Adipose tissue (tissue), 3 donors: ENCODE measurements around the gene DDI2. TPM values are rescaled to one million over a fixed set of nuclear protein-coding genes. Genes with fewer than 3 reads are reported as not detected.
"Not testable (repeated sequence)": the region's sequence is repeated elsewhere in the genome, so short reads cannot be mapped to it uniquely, and the experiment has no call there.

Experiments
- H3K27ac ChIP-seq: one replicate; pipeline ENCODE4 v1.5.1; 2013; ENCODE audit warnings: low read depth, low read length
- WGBS, 3 donors: extraction: QIAGEN DNeasy Blood & Tissue Kit; methylation state at CpG; one replicate each; pipeline ENCODE4 v1.1.7; 2013; 5-methylcytosine and 5-hydroxymethylcytosine counted together
- polyA plus RNA-seq, 3 donors: library from polyadenylated mRNA; stranded (reverse); fragments of 200-250 nt; gene quantifications; one replicate each; pipeline ENCODE4 v1.2.3, GENCODE V29; 2013
- donor health status: healthy with polysubstance abuse.
- donor health status: Bipolar disorder and iron deficiency.
- donor health status: healthy.

Gene DDI2
- polyA plus RNA-seq, 3 donors: 4.2 to 10.4 (median 8.5) TPM

DNA sequence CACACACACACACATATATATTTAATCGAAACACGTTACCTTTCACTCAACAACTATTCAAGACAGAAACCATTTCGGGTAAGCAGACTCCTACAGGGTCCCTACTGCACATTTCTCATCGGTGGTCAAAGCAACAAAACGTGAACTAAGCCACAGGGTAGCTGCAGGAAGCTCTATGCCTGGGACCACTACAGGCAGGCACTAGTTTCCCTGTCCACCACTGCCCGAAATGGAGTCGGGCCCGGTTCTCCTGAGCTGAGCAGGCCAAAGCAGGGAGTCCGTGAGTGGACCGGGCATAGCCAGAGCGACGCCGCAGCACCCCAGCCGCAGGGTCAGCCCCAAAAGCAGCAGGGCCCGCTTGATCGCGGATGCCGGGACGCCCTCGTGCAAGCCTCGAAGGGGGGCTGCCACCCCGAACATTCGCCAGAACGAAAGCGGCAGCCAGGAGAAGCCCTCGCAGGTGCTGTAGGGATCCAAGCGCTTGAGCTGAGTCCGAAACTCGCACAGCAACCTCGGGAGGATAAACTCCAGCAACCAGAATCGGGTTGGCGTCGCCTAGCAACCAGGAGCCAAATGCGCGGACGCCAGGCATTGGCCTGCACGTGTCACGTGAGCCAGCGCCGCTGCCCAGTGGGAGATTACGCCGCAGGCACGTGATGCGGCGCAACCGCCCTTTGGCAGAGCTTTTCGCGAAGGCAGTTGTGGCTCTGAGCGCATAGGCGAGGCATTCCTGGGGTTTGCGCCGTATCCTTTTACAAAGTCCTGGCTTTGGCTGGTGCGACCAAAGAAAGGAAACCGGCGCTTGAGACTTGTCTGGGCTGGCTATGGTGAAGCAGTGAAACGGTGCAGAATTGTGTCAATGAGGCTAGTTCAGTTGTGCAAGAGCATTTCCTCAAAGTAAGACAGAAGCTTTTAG, 13.9 kb upstream of the DDI2 start:
- whole genome bisulfite sequencing, 3 donors: 1 to 2% (median 1%) methylated on average over 49 to 56 of the region's 56 CpGs

DNA sequence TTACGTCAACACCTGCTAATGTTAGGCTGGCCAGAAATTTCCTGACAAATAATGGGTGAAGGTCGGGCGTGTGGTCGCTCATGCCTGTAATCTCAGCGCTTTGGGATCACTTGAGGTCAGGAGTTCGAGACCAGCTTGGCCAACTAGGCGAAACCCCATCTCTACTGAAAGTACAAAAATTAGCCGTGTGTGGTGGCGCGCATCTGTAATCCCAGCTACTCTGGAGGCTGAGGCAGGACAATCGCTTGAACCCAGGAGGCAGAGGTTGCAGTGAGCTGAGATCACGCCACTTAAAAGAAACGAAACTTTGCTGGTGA, 13.3 kb upstream of the DDI2 start:
- WGBS, 3 donors: 58 to 64% (median 59%) methylated on average over 13 of the region's 13 CpGs
- H3K27ac ChIP-seq: not testable (repeated sequence)

More for the DNA sequence above, 13.9 kb upstream of the DDI2 start:
- H3K27ac ChIP-seq: no peak overlapping the region

DNA sequence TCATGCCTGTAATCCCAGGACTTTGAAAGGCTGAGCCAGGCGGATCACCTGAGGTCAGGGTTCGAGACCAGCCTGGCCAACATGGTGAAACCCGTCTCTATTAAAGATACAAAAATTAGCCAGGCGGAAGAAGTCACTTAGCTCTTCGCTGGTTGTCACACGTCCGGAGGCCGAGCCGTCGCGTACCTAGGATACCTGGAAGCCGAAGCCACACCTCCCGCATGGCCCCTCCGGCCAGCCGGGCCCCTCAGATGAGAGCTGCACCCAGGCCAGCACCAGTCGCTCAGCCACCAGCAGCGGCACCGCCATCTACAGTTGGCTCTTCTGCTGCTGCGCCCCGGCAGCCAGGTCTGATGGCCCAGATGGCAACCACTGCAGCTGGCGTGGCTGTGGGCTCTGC, 12.9 kb upstream of the DDI2 start:
- 95 to 99% (median 95%) methylated on average over 21 of the region's 21 CpGs for WGBS, 3 donors
- not testable (repeated sequence) for H3K27ac ChIP-seq

DNA sequence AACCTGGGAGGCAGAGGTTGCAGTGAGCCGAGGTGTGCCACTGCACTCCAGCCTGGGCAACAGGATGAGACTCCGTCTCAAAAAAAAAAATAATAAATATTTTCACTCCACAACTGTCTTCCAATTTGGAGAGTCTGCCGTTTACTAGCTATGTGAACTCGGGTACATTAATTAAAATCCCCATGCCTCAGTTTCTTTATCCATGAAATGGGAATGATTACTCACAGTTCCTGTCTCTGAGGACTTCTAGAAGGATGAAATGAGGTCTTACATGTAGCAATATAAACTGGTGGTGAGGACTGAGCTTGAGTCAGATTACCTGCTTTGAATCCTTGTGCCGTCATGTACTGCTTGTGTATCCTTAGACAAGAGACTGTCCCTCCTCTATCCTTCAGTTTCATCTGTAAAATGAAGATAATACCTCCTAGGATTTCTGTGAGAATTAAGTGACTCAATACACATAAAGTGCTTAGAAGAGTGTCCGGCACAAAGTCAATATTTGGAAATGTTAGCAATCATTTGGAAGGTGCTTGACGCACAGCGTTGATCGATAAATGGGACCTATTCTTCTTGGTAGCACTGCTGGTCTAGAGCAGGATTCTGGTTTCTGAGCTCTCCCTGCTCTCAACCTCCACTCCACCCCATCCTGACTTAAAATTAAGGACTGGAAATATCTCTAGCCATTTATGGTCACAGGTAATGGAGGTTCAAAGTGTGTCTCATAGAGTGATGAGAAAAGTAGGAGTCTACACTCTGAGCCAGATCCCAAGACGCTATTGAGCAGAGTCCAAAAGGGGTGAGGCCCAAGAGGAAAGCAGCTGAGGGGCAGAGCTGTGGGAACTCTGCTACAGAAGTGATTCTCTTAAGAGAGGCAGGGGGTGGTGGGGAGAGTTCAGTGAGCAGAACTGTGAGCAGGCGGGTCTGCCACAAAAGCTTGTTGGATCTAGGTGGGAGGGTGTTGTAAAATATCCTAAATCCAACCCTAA, 11.6 kb upstream of the DDI2 start:
- H3K27ac ChIP-seq: no peak overlapping the region
- 69 to 90% (median 89%) methylated on average over 11 of the region's 11 CpGs for WGBS, 3 donors

DNA sequence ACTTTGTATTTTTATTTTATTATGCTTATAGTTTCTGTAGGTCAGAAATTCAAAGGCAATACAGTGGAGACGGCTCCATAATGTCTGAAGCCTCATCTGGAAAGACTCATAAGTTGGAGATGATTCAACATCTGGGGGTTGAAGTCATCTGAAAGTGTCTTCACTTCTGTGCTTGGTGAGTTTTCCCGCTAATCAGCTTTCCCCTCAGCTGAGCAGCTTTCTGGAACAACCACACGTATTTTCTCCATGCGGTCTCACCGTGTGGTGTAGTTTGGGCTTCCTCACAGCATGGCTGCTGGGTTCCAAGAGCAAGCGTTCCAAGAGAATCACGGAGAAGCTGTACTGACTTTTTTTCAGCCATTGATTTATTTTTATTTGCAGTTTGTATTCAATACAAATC, 7.6 kb upstream of the DDI2 start:
- WGBS, 3 donors: 81 to 89% (median 82%) methylated on average over 7 of the region's 7 CpGs

DNA sequence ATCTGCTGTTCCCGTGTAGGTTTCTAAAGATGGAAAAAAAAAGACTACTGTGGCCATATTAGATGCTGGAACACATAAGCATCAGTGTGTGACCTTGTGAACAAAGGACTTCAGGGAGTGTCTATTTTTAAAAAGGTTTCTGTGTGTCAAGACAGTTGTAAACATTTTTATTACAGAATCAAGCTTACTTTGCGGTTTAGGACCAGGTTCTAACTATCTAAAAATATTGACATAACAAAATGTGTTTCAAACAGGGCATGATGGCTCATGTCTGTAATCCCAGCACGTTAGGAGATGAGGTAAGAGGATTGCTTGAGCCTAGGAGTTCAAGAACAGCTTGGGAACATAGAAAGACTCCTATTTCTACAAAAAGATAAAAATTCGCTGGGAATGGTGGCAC, 7.1 kb upstream of the DDI2 start:
- WGBS, 3 donors: 69 to 79% (median 75%) methylated on average over 4 of the region's 4 CpGs
- no peak overlapping the region for H3K27ac ChIP-seq

More for the DNA sequence above, 7.6 kb upstream of the DDI2 start:
- no peak overlapping the region for H3K27ac ChIP-seq

DNA sequence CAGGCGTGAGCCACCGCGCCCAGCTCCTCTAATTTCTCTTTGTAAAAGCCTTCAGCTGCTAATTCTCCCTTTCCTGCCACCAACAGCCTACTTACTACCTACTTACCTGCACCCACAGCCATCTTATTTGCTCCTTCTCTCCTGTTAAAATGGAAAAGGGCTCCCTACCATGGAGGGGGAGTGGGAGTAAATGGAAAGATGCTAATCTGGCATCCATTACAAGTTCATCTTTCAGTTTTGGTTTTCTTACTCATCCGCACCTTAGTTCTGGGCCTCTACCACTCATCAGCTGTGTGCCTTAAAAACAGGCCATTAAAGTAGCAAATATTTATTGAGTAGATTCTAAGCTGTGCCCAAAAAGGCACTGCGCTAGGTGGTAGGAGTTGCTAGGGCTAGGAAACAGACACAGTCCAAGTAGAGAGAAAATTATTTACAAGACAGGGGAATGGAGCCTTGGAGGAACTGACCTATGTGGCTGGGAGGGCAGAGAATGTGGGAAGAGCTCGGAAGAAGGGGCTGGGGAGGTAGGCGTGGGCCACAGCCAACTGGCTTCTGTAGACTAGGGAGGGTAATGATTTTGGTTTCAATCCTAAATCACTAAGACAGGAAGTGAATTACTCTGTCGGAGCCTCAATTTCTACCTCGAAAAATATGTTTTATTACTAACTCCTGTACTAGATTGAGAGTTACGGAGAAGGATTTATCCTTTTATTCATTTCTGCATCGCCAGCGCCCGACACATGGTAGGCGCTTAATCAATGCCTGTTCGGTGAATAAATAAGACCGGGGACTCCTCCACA, 685 bp upstream of the DDI2 start:
- 28 to 31% (median 28%) methylated on average over 16 of the region's 16 CpGs for WGBS, 3 donors
- no peak overlapping the region for H3K27ac ChIP-seq

DNA sequence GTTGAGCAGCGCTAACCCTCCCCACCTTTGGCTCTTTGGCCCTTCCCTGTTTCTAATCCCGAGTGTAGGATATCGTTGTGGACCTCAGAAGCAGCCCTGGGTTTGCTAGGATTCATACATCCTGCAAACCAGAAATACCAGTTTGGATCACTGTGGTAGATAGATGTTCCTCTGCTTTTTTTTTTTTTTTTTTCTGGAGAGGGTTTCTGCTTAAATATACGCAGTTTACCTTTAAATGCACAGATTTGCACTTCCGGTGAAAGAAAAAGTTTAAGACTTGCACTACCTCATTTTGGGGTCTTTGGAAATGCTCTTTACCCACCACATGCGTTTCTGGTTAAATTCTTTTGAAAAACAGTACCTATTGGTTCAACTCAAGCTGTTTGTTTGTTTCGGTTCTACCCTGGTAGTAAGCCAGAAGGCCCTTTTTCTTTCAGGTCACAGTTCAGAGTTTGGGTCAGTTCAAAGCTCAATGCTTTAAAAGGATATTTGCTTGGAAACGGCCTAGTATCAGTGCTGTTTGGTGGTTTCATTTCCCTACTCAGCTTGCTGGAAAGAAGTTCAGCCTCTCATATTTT, 908 bp downstream of the DDI2 start:
- peak overlapping the region; percentile 89 for H3K27ac ChIP-seq
- 0 to 1% (median 0%) methylated on average over 8 of the region's 8 CpGs for WGBS, 3 donors

DNA sequence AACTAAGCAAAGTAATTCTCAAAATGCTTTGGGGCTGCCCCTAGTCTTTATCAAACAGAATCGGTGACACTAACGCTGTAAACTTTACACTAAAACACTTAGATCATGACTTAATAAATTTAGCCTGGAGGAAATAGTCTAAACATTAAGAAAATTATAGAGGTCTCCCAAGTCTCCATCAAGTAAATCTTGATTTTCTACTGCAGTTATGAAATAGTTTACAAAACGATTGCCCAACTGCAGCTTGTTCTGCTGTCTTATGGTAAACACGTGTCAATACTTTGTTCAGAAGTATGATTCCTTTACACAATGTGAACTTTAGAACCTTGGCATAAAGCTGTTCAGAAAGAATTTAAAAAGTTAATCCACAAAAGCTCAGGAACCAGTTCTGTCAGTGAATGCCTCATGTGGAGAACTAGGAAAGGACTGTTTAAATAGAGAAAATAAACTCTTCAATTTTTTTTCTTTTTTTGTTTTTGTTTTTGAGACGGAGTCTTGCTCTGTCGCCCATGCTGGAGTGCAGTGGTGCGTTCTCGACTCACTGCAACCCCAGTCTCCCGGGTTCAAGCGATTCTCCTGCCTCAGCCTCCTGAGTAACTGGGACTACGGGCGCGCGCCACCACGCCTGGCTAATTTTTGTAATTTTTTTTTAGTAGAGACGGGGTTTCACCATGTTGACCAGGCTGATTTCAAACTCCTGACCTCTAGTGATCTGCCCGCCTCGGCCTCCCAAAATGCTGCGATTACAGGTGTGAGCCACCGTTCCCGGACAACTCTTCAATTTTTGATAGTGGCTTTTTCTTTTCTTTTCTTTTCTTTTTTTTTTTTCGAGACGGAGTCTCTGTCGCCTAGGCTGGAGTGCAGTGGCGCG, 1.6 kb downstream of the DDI2 start:
- WGBS, 3 donors: 62 to 81% (median 75%) methylated on average over 24 to 26 of the region's 26 CpGs
- no peak overlapping the region for H3K27ac ChIP-seq

DNA sequence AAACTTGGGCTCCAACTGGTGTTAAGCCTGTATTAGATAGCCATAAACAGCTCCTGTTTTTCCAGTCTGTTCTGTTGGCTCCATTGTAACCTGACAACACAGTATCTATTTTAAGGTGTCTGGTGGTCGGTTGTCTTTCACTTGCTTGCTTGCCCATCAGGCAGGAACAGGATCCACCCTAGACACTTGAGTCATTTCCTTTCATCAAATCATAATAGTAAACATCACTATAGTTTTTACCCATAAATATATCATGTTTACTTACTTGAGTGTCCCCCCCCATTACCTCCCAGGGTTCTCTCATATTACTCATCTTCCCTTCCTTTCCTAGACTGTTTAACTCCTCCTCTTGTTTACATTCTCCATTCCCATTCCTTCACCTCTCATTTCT, 2.9 kb downstream of the DDI2 start:
- H3K27ac ChIP-seq: no peak overlapping the region
- 39 to 65% (median 62%) methylated on average over 1 of the region's 1 CpG for whole genome bisulfite sequencing, 3 donors

DNA sequence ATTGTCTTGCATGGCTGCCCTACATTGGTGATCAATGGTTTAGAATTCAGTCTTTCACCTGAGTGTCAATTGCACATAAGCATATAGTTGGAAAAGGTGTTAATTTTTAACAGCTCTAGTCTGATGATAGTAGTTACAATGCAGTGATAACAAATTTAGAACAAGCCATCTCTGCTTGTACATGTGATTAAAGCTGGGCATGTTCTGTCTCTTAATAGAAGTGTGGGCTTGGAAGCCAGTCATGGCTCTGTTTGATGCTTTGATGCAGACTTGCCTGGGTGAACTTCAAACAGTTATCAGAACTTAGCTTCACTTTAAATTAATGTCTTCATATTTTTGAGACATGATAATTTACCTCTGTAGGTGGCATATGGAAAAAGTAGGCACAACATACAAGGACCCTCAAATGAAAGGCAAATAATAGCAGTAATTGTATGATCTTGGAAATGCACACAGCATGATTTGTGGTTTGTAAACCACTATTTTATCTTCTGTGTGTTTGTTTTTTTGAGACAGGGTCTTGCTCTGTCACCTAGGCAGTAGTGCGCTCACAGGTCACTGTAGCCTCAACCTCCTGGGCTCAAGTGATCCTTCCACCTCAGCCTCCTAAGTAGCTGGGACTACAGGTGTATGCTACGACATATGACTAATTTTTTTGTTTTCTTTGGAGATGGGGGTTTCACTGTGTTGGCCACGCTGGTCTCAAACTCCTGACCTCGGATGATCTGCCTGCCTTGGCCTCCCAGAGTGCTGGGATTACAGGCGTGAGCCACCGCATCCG, 3.8 kb downstream of the DDI2 start:
- WGBS, 3 donors: 87 to 96% (median 95%) methylated on average over 7 of the region's 7 CpGs
- H3K27ac ChIP-seq: no peak overlapping the region

DNA sequence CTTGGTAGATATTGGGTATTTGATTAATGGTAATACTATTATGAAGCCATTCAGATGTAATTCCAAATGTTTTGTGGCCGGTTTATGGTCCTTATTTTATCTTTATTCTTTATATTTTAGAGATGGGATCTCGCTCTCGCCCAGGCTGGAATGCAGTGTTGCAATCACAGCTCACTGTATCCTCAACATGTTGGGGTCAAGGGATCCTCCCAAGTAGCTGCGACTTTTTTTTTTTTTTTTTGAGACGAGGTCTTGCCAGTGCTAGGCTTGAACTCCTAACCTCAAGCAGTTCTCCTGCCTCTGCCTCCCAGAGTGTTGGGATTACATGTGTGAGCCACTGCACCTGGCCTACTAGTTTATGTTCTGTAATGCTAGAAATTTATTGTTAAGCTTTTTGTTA, 4.7 kb downstream of the DDI2 start:
- 58 to 80% (median 62%) methylated on average over 5 of the region's 5 CpGs for WGBS, 3 donors
- no peak overlapping the region for H3K27ac ChIP-seq

DNA sequence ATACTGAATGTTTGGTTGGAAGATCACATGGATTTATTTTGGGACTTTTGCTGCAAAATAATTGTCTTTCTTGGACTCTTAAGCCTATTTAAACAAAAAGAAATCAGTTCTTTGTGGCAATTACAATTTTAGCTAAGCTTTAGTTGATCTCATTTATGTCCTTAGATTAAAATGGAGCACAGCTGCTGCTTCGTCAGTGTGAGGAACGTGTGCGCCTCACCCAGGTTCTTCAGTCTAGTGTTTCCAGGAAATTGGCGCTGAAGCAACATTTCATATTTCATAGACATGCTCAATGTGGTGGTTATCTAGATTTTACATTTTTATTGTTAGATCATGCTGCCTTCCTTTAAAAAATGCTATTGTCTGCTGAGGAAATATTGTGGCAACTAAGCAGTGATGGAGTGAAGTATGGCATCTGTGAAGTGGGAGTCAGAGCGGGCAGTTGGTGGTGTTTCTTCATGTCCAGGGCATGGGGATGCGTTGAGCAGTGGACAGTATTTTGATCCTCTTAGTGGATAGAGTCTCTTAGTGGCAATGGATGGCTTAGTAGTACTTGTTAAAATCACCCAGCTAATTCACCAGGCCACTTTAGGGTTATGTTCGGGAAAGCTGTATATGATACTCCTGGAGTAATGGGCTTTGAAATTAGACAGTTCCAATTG, 5.6 kb downstream of the DDI2 start:
- WGBS, 3 donors: 84 to 89% (median 85%) methylated on average over 7 of the region's 7 CpGs
- no peak overlapping the region for H3K27ac ChIP-seq

DNA sequence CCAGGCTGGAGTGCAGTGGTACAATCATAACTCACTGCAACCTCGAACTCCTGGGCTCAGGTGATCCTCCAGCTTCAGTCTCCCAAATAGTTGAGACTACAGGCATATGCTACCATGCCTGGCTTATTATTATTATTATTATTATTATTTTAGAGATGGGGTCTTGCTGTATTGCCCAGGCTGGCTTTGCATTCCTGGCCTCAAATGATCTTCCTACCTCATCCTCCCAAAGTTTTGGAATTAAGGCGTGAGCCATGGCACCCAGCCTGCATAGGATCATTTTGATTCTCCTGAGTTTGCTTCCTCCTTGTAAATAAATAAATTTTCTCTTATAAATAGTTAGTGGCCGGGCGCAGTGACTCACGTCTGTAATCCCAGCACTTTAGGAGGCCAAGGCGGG, 6.2 kb downstream of the DDI2 start:
- WGBS, 3 donors: 89 to 97% (median 90%) methylated on average over 6 of the region's 6 CpGs

DNA sequence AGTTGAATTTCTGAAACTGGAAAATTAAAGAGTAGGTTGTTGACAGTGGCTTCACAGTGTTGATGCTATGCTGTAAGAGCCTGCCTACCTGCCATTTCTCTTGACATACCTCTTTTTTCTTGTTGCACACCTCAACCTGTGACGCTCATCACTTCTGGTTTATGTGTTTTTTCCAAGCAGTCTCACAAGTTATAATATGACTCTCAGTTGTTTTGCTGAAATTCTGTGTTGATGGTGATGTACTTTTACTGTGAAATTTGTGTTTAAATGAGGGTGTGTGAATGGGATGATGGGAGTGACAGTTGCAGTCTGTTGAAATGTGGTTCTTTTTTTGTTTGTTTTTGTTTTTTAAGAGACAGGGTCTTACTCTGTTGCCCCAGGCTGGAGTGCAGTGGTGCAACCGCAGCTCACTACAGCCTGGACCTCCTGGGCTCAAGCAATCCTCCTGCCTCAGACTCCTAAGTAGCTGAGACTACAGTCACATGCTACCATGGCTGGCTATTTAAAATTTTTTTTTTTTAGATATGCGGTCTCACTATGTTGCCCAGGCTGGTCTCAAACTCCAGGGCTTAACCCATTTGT, 7.0 kb downstream of the DDI2 start:
- 85 to 91% (median 90%) methylated on average over 3 of the region's 3 CpGs for WGBS, 3 donors
- no peak overlapping the region for H3K27ac ChIP-seq

More for the DNA sequence above, 6.2 kb downstream of the DDI2 start:
- H3K27ac ChIP-seq: no peak overlapping the region
